HG03439 (cell line): ENCODE data around the gene SOS1.

Experiments used
- ATAC-seq: cut with Tn5 transposase; IDR thresholded peaks from one replicate; pipeline ENCODE4 v1.9.1; 2021; ENCODE audit warnings: mild to moderate bottlenecking, moderate library complexity; ENCODE audit not compliant: unreplicated experiment

SOS1 gene

DNA sequence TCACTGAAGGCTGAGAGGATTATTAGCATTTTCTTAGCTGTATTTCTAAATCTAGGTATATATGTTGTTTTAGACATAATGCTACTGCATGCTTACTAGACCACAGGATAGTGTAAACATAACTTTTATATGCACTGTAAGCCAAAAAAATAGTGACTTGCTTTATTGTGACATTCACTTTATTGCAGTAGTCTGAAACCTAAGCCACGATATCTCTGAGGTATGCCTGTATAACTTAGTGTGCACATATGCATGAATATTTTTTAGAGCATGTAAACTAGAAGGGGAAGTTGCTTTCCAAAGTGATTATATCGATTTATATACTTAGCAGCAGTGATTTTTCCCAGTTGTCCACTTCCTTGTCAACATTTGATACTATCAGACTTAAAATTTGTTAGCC is 81.8 kb downstream of the SOS1 start:
- ATAC-seq, result no peak

DNA sequence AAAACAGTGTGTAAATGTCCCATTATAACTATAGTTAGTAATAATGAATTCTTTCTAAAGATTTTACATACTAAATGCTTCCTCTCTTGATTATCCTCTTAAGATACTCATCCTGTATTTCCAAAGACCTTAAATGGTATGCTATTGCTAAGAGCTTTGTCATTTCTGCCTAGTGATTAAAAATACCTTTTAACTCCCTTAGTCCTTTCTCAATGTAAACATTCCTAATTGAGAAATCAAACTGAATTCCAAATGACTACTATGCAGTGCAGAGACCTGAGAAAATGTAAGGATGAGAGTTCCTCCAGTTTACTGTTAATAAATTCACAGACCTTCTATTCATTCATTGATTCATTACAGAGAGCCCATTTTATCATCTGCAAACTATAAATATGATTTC is 86.9 kb downstream of the SOS1 start:
- ATAC-seq, result no peak

DNA sequence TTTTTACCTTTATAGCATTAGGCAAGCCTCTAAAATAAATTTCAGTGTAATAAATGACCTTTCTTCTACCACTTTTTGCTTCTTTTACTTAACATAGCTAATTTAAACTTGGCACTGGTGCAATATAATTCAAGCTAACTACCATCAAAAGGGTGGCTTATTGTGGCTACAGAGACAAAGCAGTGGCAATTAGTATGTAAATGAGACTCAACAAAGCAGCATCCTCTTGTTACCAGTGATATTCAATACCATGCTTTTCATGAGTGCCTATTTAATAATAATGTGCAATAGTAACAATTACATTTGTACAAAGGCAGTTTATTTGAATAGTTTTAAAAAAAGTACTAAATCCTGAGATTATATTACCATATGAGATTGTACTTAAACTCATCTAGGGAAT is 93.4 kb downstream of the SOS1 start:
- no peak for ATAC-seq

DNA sequence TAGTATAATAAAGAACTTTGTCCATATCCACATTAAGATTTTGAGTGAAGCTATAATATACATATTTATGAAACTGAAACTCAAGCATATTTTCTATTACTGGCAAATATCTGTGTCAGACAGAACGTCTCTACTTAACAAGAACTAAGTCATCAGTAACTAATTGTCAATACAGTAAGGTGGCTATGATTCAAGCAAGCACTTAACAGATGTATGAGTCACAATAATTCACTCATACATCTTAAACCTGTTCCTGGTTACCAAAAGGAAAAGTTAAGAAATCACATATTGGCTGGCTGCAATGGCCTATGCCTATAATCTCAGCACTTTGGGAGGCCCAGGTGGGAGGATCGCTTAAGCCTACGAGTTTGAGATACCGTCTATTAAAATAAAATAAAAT is 96.0 kb downstream of the SOS1 start:
- no peak for ATAC-seq

DNA sequence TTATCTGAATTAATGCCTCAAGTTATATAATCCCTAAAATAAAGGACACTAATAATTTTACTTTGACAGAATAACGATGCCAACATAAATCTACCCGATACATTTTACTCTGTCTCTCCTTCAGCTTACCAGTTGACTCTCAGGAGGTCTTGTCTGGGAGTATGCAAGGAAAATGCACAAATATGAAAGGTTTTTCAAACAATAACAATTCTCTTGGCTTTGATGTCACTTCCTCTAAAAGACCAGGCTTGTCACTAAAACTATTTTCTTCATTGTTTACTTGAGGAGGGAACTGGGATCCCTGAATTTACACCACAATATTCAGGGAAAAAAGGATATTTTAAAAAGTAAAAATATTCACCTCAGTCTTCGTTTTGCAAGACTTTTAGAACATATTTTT is 97.2 kb downstream of the SOS1 start:
- no peak for ATAC-seq

DNA sequence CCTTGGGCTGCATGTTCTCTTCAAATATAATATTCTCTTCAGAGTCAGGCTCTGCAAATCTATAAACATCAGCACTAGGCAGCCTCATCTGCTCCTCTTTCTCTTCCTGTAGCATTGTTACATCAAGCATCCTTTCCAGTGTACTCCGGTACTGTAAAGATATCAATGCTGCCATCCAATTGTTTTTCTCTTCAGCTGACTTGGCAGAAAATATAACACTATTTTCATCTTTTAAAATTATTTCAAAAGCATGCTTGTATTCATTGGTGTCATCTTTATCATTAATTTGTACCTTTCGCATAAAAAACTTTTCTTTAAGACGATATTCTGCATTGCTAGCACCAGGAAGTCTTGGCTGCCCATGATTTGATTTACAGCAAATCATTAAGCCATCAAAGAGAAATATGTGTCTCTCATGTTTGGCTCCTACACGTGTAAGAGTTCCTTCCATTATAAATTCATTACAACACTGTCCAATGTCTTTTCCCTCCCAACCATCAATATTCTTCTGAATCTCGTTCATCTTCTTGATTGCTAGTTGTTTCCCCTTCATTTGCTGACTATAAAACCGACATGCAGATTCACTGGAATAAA is 98.1 kb downstream of the SOS1 start:
- no peak for ATAC-seq

DNA sequence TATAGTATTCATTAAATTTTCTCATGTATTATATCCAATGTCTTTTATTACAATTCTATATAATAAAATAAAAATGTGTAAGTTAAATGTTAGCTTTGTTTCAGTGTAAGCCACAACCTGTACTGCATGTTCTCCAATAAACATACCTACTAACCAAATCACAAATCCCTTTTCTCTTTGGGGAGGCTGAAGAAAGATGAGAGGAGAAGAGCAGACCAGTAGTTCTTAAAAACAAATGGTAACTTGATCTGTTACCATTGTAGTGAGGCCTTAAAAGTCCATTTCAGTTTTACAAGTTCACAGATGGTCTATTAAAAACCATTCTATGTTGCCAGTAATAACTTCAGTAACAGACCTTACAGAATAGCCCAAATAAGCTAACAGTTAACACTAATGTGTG is 100.5 kb downstream of the SOS1 start:
- ATAC-seq, result no peak

DNA sequence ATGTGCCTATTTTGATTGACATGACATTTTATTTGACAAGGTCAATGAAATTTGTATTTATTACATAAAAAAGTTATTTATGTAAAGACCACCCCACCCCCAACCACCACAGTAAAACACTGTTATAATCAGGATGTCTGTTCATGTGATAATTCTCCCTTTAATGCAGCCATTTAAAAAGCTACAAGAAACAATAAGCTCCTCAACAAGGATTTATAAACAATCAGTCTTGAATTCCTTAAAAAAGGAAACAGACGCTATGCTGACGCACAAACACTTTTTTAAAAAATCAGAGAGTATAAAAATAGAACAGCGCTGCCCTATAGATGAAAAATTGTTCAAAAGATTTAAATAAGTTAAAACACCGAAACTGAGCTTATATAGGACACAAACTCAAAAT is 102.2 kb downstream of the SOS1 start:
- ATAC-seq, result no peak

DNA sequence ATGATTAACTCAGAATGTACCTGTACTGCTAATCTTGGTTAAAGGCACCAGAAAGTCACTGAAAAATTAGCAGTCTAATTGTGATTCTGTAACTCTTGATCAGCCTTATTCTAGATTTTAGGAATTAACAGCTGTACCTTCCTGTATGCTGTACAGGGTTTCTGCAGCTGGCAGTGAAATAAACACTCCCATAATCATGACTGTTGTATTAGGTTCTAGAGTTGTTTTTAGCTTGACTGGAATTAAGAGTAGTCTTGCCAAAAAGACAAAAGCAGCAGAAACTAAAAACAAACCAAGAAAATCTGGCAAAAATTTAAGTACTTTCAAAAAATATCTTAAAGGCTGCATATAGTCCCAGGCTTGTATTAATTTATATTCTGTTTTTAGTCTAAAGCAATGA is 103.5 kb downstream of the SOS1 start:
- ATAC-seq, result no peak

DNA sequence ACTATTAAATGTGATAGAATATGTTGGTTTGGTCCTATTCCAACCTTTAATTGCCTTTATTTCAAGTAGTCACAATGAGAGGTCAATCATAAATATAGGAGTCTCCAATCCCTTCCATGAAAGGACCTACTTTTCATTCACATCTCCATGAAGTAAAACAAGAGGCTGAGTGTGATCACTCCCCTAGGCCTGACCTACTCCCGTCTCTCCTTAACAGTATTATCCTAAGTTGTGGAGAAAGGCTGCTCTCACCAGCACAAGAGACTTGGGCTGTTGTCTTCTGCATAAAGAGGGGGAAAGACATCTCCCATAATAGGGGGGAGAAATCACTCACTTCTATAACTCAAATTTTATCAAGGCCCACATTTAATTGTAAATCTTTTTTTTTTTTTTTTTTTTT is 105.4 kb downstream of the SOS1 start:
- no peak for ATAC-seq

DNA sequence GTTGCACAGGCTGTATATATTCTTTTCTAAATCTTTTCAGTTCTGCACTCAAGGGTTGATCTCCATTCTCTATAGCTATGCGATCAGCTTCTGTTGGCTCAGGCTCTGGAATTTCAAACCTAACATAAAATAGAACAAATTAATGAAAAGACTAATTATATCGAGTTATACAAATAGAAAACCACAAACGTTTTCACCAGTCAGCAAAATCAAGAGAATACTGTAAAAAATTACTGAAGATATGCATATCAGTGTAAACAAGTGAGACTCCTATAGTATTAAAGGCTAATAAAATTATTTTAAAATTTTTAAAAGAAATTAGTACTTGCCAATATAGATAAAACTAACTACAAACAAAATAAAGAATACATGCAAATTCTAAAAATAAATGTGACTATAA is 107.0 kb downstream of the SOS1 start:
- no peak for ATAC-seq

DNA sequence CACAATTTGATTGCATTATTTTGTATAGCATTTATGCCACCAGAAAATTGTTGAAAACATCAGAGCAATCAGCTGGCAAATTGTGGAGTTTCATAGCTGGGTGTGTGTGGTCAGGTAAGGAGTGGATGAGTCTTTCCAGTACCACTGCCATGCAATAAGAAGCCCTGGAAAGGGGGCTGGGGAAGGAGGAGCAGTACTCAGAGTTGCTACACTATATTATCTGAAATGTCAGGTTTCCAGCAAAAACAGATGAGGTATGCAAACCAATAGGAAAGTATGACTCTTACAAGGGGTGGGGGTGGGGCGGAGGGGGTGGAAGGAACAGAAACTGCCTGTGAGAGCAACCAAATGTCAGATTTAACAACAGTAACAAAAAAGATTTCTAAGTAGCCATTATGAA is 112.2 kb downstream of the SOS1 start:
- no peak for ATAC-seq

DNA sequence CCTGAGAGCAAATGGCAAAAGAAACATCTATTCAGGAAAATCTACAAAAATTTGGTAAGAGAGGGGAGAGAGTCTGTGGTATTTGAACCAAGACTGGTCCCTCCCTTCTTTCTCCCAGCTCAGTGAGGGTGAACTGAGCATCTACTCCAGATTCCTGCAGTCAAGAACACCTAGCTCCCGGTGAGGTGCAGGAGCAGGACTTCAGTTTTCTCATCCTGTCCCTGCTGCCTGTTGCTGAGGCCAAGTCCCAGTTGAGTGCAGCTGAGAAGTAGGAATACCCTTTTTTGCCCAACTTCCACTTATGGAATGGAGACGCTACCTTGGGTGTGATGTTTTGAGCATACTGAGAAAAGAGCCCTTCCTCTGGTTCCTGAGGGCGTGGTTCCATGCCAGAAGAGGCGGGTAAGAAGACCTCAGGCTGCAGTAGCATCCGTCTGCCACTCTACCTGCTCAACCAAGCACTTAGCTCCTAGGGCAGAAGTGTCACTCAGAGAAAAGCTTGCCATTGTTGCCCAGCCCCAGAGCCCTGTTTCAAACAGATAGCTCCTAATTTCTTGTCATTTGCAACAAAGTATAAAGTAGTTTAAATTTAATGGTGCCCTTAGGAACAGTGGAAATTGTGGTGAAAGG is 112.9 kb downstream of the SOS1 start:
- no peak for ATAC-seq

DNA sequence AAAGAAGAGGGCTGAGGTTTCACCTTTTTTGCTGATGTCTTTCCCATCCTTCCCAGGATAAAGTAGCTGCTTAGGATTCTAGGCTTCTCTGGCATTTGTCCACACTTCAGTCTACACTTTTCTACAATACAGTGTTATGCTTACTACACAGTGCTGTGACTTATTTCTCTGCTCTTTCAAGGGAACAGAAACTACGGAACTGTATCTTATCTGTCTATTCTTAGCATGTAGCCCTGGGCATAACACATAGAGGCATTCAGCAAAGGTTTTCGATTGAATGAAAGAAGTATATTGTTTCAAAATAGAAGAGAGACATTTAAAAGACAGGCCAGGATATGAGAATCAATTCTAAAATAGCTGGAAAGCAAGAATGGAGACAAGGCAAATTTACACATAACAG is 120.3 kb downstream of the SOS1 start:
- no peak for ATAC-seq

DNA sequence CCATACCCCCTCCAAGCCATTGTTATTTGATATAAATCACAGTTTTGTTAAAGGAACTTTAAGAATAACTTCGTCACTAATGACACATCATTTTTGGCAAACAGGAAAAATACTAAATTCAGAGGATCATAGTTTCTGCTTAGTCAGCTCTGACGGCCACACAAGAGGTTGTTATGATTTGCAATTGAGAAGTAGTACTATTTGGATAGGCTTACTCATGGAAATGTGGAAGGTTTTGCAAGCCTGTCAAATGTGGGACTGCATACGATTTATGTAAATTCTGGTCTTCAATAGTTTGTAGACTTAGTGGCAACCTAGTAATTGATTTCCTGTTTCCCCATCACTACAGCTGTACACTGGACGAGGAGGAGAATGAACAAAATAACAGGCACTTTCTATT is 123.1 kb downstream of the SOS1 start:
- no peak for ATAC-seq

DNA sequence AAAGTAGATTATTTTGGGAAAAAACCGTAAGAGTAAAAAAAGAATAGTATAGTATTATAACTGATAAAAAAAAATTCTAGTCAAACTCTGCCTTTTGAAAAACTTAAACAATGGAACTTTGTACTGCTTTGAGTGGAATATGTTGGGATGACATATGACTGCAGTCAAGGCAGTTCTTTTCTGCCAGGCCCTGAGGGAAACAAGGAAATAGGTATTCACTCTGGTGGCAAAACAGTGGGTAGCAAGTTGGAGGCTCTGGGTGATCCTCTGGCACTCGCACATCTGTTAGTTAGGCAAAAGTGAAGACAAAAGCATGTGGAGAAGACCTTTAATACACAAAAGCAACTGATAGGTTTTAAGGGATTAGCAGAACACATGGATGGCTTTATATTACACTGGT is 129.0 kb downstream of the SOS1 start:
- ATAC-seq, result no peak

DNA sequence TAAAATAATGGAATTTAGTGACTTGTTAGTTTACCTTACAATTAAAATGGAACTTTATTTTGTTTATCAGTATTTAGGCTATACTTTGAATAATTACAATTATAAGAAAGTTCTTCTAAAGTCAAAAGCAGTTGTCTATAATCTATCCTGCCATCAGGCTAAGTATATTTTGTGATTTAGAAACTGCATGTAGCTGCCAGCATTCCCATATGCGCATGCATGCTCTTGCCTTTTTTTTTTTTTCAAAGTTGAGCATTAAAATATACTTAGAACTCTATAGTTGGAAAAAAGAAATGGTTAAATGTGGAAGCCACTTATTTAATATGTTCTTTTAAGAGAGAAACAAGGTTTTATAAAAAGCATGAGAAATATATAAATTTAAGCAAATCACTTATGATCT is 132.1 kb downstream of the SOS1 start:
- ATAC-seq, result no peak

DNA sequence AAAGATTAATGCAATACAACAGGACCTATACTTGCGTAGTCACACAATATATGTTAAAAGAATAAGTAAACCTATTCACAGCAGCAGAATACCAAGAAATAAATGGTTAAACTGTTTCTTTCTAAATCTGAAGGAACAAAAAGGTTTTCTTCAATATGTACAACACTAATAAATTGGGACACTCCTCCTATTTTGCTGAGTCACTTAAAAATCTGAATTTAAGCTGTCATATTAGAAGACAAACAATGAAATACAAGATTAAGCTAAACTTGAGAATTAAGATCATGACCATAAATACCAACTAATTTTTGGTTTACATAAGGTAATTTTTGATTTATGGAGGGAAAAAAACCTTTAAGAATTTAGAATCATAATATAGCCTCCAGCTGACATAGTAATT is 138.4 kb downstream of the SOS1 start:
- no peak for ATAC-seq

DNA sequence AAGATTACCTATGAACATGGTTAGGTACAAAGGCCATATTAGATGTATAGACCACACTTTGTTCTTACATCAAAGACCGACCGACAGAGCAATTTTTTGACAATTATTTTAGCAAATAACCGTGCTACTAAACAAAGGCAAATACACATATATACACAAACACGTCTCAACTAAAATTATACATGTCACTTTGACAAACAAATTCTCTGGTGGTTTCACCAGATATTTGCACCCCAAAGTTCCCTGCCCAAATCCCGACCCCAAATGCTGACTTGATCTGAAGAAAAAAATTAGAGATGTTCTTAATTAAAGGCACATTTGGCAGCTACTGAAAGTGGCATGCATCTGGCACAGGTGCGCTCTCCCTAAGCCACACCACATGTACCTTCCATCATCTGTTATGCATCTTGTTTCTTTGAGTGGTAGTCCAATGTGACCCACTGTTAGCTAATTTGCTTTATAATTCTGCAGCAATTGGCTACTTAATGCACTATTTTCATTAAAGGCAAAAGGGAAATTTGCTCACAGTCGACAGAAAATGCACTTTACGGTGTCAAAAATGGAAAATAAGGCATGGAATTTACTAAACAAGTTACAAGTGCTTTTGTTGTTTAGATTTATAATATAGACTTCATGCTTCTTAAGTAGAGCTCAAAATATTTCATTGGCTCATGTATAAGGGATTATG is 139.0 kb downstream of the SOS1 start:
- no peak for ATAC-seq

DNA sequence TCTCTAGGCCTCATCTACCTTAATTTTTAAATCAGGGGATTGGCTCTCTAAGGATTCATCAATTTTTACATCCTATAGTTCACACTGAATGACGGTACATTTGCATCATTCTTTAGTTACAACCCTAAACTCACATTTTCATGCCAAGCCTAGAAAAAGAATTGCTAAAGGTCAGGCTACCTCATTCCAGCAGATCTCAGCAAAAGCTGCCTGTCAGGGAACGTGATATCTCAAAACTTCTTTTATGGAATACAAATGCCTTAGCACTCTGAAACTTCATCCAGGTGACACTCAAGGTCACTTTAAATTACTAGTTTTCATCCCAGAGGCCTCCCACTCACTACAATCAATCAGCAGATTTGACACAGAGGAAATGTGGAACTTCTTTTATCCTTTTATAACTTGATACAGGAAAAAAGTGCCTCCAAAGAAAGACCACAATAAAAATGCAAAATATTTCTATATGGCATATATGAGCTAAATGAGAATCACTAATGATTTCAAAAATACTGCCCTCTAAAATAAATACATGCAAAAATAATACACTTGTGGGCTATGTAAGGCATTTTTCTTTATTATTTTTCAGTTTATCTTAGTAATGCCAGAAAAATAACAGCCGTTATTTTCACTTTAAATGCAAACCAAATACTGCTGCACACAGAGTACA is 139.7 kb downstream of the SOS1 start:
- ATAC-seq, result no peak

DNA sequence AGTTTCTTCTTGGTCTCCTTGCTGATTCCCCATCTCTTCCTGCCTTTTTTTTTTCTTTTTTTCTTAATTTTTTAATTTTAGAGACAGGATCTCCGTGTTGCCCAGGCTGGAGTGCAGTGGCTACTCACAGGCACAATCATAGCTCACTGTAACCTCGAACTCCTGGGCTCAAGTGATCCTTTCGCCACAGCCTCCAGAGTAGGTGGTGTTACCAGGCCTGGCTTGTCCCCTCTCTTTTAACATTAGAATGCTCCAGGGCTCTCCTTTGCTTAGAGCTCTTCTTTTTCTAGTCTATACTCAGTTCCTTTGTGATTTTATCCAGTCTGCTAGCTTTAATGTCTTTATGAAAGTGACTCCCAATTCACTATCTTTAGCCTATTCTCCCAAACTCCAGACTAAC is 141.9 kb downstream of the SOS1 start:
- no peak for ATAC-seq

DNA sequence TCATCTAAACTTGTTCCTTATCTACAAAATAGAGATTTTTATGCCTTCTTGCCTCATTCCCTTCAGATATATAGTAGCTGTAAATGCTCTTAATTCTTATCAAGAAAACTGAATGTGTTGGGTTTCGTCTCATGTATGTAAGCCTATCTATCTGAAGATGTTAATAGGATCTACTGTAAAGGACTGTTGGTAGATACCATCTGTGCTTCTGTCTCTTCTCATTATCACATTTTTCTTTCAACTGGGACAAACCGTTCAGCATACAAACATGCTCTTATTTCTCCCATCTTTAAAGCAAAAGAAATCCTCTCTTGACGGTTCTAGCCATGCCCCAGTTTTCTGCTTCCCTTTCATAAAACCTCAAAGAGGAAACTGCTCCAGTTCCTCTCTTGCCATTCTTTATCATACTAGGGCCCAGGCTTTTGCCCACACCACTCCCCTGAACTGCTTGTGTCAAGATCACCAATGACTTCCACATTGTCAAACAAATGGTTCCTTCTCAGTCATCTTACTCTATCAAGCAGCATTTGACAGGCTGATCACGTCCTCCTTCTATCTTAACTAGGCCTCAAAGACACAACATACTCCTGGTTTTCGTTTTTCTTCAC is 142.5 kb downstream of the SOS1 start:
- ATAC-seq, result no peak
